GM12878 (cell line): ENCODE measurements around the gene LAP3. TPM values are rescaled to one million over a fixed set of nuclear protein-coding genes. Genes with fewer than 3 reads are reported as not detected.

ENCODE experiments used
- ATAC-seq: fragments of 200-7000 bp; cut with Tn5 transposase; 3 replicates; pipeline ENCODE4 v1.9.1; 2020; ENCODE audit warnings: mild to moderate bottlenecking, moderate library complexity
- BruUV-seq: library from RNA; stranded (reverse); fragments of 400-500 nt; replicated peaks from 2 replicates; lab custom pipeline; 2021; lab: Mats Ljungman, UMichigan
- CTCF ChIA-PET: fragments of 300-600 bp; sonication (Branson Sonifier 250); formaldehyde crosslinking; extraction: SDS; loops from one replicate; lab custom pipeline; 2021; ENCODE audit warnings: inconsistent platforms; lab: Yijun Ruan, JAX
- POLR2A ChIA-PET: fragments of 350-600 bp; formaldehyde crosslinking; extraction: SDS; loops from one replicate; lab custom pipeline; 2021; ENCODE audit warnings: inconsistent platforms; lab: Charles Lee
- RAD21 ChIA-PET: fragments of 300-600 bp; sonication (Branson Sonifier 250); formaldehyde crosslinking; loops from one replicate; lab custom pipeline; 2023; ENCODE audit warnings: antibody characterized with exemption; ENCODE audit not compliant: unreplicated experiment; lab: Charles Lee
- SMC1A ChIA-PET: fragments of 300-600 bp; sonication (Branson Sonifier 250); formaldehyde crosslinking; loops from one replicate; lab custom pipeline; 2023; ENCODE audit not compliant: unreplicated experiment, uncharacterized antibody; lab: Charles Lee
- DNase-seq: peaks from one replicate; pipeline ENCODE4 v3.0.0-alpha.2; 2011; ENCODE audit warnings: low read depth, low spot score
- FAIRE-seq: peaks from 3 replicates; lab custom pipeline; 2011; peaks lifted over from hg19 to GRCh38; lab: Jason Lieb, UNC
- H2AFZ ChIP-seq: 2 replicates; pipeline ENCODE4 v1.6.0; 2011; ENCODE audit warnings: low read depth, low read length, control low read depth; ENCODE audit not compliant: control insufficient read depth
- H3K27ac ChIP-seq: 2 replicates; pipeline ENCODE4 v1.5.1; 2011; ENCODE audit warnings: control low read depth; ENCODE audit not compliant: control insufficient read depth, insufficient read depth
- H3K27me3 ChIP-seq, 2 experiments: replicated peaks in 1 of 2; 2 replicates each; pipeline versions ENCODE4 v1.6.0 to v1.6.1; 2011; ENCODE audit warnings: low read length in 1 of 2; ENCODE audit not compliant: control insufficient read depth in 2 of 2, insufficient read depth in 2 of 2
- H3K36me3 ChIP-seq, 2 experiments: 2 replicates each; pipeline ENCODE4 v1.5.1; 2011; ENCODE audit warnings: low read length in 1 of 2; ENCODE audit not compliant: control insufficient read depth in 2 of 2, insufficient read depth in 2 of 2
- H3K4me1 ChIP-seq: 2 replicates; pipeline ENCODE4 v1.6.1; 2011; ENCODE audit warnings: mild to moderate bottlenecking, low read length, moderate library complexity, mixed read lengths; ENCODE audit not compliant: control insufficient read depth, insufficient read depth
- H3K4me2 ChIP-seq: 2 replicates; pipeline ENCODE4 v1.6.0; 2011; ENCODE audit warnings: control low read depth; ENCODE audit not compliant: control insufficient read depth, insufficient read depth
- H3K4me3 ChIP-seq: fragments of 200-600 bp; sonication (generic); 2 replicates; pipeline ENCODE4 v1.5.1; 2016
- H3K79me2 ChIP-seq: 2 replicates; pipeline ENCODE4 v1.6.0; 2011; ENCODE audit warnings: low read length; ENCODE audit not compliant: control insufficient read depth, insufficient read depth
- H3K9ac ChIP-seq: 2 replicates; pipeline ENCODE4 v1.8.0; 2011; ENCODE audit warnings: low read length, control low read depth, mixed read lengths; ENCODE audit not compliant: control insufficient read depth, insufficient read depth
- H3K9me3 ChIP-seq: replicated peaks from 3 replicates; pipeline ENCODE4 v1.5.1; 2011; ENCODE audit warnings: mild to moderate bottlenecking, low read length; ENCODE audit not compliant: control insufficient read depth, insufficient read depth
- H4K20me1 ChIP-seq: 2 replicates; pipeline ENCODE4 v1.6.0; 2011; ENCODE audit not compliant: control insufficient read depth, insufficient read depth
- CTCF ChIP-seq, 3 experiments: IDR thresholded peaks in 2 of 3; conservative IDR thresholded peaks in 1 of 3; 2 replicates each; pipeline ENCODE4 v1.5.1; 2011; ENCODE audit warnings: low read depth in 3 of 3, low read length in 3 of 3, mild to moderate bottlenecking in 3 of 3, control low read depth in 2 of 3, moderate library complexity in 2 of 3, inconsistent platforms in 1 of 3, mixed read lengths in 1 of 3; ENCODE audit not compliant: control insufficient read depth in 2 of 3, insufficient read depth in 1 of 3; ENCODE audit errors: extremely low read depth in 1 of 3
- NR2C2 ChIP-seq: IDR thresholded peaks from 2 replicates; pipeline ENCODE4 v1.6.1; 2011; ENCODE audit warnings: borderline replicate concordance, low read depth; ENCODE audit not compliant: control insufficient read depth, insufficient read length
- PKNOX1 ChIP-seq: fragments of 450-650 bp; IDR thresholded peaks from 2 replicates; pipeline ENCODE4 v1.6.1; 2016; ENCODE audit warnings: mild to moderate bottlenecking
- WGBS: methylation state at CpG from one replicate; pipeline ENCODE4 v1.1.6; 2016; ENCODE audit warnings: low lambda C conversion rate; ENCODE audit not compliant: insufficient replicate concordance, insufficient coverage; ENCODE audit errors: missing lambda C conversion rate; 5-methylcytosine and 5-hydroxymethylcytosine counted together
- in situ Hi-C: fragments of 300-500 bp; cut with MboI; formaldehyde crosslinking; loops from 9 replicates; pipeline ENCODE4 v1.14.3; 2018; ENCODE audit warnings: mixed read lengths
- intact Hi-C: fragments of 100-400 bp; cut with micrococcal nuclease; formaldehyde crosslinking; loops from one replicate; pipeline ENCODE4 v1.14.2; 2022; ENCODE audit not compliant: unreplicated experiment
- polyA plus RNA-seq, 11 experiments: library from polyadenylated mRNA; depleted of rRNA in 4 of 11; unstranded in 6 of 11; stranded (reverse) in 5 of 11; fragments of >200 nt; fragmentation: Nextera tagmentation in 4 of 11; fragmentation: Illumina TruSeq in 1 of 11; extraction: Ambion mirVana in 4 of 11; extraction: Trizol in 1 of 11; gene quantifications; 1 replicate in 1 of 11; 2 replicates in 10 of 11; pipeline versions ENCODE4 v1.2.1 to v1.2.3, GENCODE V29; 2011 to 2016; ENCODE audit warnings: inconsistent platforms in 2 of 11, missing spikeins in 2 of 11, low read depth in 1 of 11
- total RNA-seq, 4 experiments: library from RNA; depleted of rRNA in 3 of 4; stranded (reverse); fragments of >200 nt in 3 of 4; fragmentation: Illumina TruSeq in 1 of 4; extraction: Trizol in 1 of 4; gene quantifications; 2 replicates each; pipeline versions ENCODE4 v1.2.1 to v1.2.3, GENCODE V29; 2013 to 2021

The LAP3 gene
- total and polyA plus RNA-seq, 10 of the 15 experiments (the other 5 are each of a cell fraction or from before 2014, with no cell fraction given), result 134 to 249 (median 204) TPM

- Histone ChIP-seq H3K79me2 (no peaks in the 10 kb centered on the region), H3K36me3 (no peaks in the 10 kb centered on the region), H3K4me1 (no peaks in the 10 kb centered on the region), H2AFZ (no peak overlapping the region; the same call in 1 of the 2 replicates), H3K9ac (no peak overlapping the region), H3K27me3 (no peaks in the 10 kb centered on the region), H3K27ac (no peak overlapping the region), H3K4me3 (no peak overlapping the region), H4K20me1 (no peaks in the 10 kb centered on the region), H3K9me3 (no peaks in the 10 kb centered on the region), H3K4me2 (no peak overlapping the region)
- ChIA-PET CTCF (interaction anchor here (0.9 to 1.4 kb wide), 4 partner anchors 80 to 265 kb away, joined by 3 to 5 read pairs (median 4); no protein-coding TSS in a partner anchor), SMC1A (interaction anchor here (1.0 to 2.6 kb wide), 3 partner anchors 10 to 143 kb away, joined by 3 to 10 read pairs (median 3); no protein-coding TSS in a partner anchor), POLR2A (no interaction called here), RAD21 (no interaction called here)
- 0% methylated on average over 5 of the region's 5 CpGs for WGBS
- in situ Hi-C loops (loop anchor here (10.0 kb wide), 1 partner anchor 812 kb away; no protein-coding TSS in a partner anchor), intact Hi-C loops (no loop called here)
- FAIRE-seq, result no peak
- no peak for ATAC-seq
- TF ChIP-seq CTCF (IDR thresholded peaks at IDR 0.05 in 2 of 3, conservative IDR thresholded peaks at IDR 0.05 in 1 of 3; ENCODE audit: control insufficient read depth in 2 of 3, extremely low read depth in 1 of 3, insufficient read depth in 1 of 3, low read depth in 3 of 3, low read length in 3 of 3) (no peak), NR2C2 (no peak), PKNOX1 (peak; percentile 75)
- no peak for DNase-seq
- no TSS peak for BruUV-seq
Measured at GRCh38 chr4:17552427-17552826, 24.6 kb upstream of the LAP3 start.
